Pericardium fibroblast (primary cell): Measurements from ENCODE around the gene FBLN5. TPM values are rescaled to one million over a fixed set of nuclear protein-coding genes. Genes with fewer than 3 reads are reported as not detected.

Source experiments
- total RNA-seq: library from RNA; depleted of rRNA; stranded (reverse); fragments of >200 nt; gene quantifications from 2 replicates; pipeline ENCODE4 v1.2.3, GENCODE V29; 2015

Gene FBLN5
- 169 and 544 TPM in 2 replicates for total RNA-seq

GRCh38 chr14:91947475-91948184, at the start of gene FBLN5:
TSS of gene FBLN5 (minus strand) at chr14:91947694. CDS start at chr14:91947229, 465 bp downstream.

GRCh38 chr14:91867316-91867988, 80.0 kb downstream of the FBLN5 start, which contains the start of gene TC2N:
TSS of gene TC2N (minus strand) at chr14:91867536. CDS start at chr14:91813769, 53,767 bp downstream.

Other genes with a start within 250 kb of the FBLN5 start
- not detected in 2 replicates for gene CATSPERB, start 215.6 kb downstream of the FBLN5 start, total RNA-seq
- 1.0 and 1.5 TPM in 2 replicates for gene TC2N, start 80.2 kb downstream of the FBLN5 start, total RNA-seq
- 13.3 and 14.0 TPM in 2 replicates for gene TRIP11, start 92.4 kb upstream of the FBLN5 start, total RNA-seq
- 12.8 and 18.8 TPM in 2 replicates for gene ATXN3, start 158.9 kb upstream of the FBLN5 start, total RNA-seq
- 301 and 304 TPM in 2 replicates for gene NDUFB1, start 174.0 kb upstream of the FBLN5 start, total RNA-seq
- gene CPSF2, start 174.3 kb upstream of the FBLN5 start, total RNA-seq: 14.2 and 36.3 TPM in 2 replicates